CD4-positive, alpha-beta T cell treated with Interleukin-1 beta for 1 hour (primary cell): ENCODE results near the gene TMCO4.
A peak's percentile ranks its signal among the peaks of the same experiment; 100 is the strongest.
"Not testable (repeated sequence)": the region's sequence is repeated elsewhere in the genome, so short reads cannot be mapped to it uniquely, and the experiment has no call there.

ENCODE experiments used
- DNase-seq, 2 donors: peaks; one replicate each; pipeline ENCODE4 v3.0.0-alpha.2; 2020 to 2022

The TMCO4 gene

GRCh38 chr1:19812875-19813642, 13.3 kb upstream of the TMCO4 start:
- no peak for DNase-seq

- peak; percentile 43 to 49 for DNase-seq
Observed at GRCh38 chr1:19811206-19811851, 11.6 kb upstream of the TMCO4 start.

DNA sequence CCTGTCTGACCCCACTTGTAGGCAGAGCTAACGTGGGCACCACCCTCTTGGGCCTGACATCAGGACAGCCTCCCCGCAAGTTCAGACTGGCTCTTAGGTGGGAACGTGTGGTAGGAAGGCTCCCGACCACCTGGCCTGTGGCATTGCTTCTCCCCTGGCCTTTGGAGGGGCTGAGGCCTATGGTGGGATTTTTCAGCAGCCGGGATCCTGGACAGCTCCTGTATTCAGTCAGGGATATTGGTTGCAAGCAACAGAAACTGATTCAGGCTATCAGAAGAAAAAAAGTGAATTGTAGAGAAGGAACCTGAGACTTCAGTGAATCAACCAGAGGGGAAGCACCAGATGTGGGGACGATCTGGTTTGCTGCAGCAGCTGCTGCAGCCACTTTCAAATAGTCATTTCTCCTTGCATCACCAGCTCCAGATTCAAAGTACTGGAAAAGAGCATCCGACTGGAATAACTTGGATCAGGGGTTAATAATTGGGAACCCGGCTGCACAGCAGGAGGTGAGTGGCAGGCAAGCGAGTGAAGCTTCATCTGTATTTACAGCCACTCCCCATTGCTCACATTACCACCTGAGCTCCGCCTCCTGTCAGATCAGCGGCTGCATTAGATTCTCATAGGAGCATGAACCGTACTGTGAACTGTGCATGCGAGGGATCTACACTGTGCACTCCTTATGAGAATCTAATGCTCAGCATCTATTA, 9.5 kb upstream of the TMCO4 start:
- DNase-seq = no peak

GRCh38 chr1:19808351-19808750, 8.6 kb upstream of the TMCO4 start:
- DNase-seq = no peak

- no peak for DNase-seq
Observed at GRCh38 chr1:19804831-19805251, 5.1 kb upstream of the TMCO4 start.

DNA sequence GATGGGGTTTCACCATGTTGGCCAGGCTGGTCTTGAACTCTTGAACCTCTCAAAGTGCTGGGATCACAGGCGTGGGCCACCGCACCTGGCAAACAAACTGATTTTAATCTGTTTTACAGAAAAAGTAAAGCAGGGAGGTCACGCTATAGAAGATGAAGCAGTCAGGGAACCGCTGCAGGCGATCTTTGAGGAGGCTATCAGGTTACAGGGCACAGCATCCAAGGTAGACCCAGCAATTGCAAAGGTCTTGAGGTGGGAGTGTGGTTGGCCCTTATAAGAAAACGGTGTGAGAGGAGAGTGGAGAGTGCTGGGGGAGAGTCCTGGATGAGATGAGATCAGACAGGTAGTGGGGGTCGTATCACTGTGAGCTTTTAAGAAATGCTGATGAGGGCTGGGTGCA, 2.6 kb upstream of the TMCO4 start:
- no peak for DNase-seq

DNA sequence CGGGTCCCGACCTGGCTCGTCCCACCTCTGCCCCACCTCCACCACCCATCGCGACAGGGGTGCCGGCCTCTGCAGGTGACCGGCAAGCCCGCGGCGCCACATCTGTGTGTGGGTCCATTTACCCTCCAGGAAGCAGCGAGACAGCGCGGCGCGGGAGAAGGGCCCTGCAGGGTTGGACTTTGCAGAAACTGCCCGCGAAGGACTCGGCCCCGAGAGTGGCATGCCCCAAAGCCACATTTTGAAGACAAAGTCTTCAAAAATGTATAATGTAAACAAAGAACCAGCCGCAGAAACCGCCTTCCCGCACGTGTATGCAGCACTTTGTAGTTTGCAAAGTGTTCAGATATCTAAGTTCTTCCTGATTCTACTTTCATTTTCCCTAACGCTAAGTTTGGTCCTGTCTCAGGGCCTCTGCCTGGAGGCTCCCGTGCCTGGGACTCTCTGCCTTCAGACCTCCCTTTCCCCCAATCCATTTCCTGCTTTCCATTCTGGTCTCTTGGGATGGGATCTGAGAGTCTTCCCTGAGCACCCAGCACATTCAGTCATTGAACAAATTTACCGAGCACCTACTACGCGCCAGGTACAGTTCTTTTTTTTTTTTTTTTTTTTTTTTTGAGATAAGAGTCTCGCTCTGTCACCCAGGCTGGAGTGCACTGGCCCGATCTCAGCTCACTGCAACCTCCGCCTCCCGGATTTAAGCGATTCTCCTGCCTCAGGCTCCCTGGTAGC, 524 bp upstream of the TMCO4 start:
- DNase-seq = peak; percentile 14 to 37

DNA sequence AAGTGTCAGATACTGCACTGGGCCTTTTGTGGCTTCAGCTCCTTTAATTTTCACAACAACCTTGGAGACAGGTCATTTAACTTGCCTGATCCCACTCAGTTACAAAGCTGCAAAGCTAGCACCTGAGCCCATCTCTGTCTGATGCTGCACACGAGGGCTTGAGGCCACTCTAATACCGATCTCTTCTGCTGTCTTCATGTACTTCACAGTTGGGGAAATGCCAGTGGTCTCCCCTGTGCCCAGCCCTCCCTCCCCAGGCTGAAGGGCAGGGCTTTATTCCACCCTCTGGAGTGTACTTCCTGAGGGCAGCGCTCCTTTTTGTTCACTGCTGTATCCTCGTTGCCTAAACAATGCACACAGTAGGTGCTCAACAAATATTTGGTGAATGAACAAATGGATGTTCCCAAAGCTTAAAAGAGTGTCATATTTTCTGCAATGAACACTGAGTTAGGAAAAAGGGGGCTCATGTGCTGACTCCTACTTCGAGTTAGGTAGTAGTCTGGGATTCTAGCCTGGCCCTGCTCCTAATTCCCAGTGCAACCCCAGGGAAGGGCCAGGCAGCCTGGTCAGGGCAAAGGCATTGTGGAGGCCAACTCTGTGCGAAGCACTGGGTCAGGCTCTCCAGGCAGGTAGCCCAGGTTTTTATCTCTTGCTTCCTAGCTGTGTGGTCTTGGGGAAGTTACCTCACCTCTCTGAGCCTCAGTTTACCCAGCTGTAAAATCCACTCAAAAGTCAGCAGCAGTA, 1.1 kb downstream of the TMCO4 start:
- DNase-seq = no peak

DNA sequence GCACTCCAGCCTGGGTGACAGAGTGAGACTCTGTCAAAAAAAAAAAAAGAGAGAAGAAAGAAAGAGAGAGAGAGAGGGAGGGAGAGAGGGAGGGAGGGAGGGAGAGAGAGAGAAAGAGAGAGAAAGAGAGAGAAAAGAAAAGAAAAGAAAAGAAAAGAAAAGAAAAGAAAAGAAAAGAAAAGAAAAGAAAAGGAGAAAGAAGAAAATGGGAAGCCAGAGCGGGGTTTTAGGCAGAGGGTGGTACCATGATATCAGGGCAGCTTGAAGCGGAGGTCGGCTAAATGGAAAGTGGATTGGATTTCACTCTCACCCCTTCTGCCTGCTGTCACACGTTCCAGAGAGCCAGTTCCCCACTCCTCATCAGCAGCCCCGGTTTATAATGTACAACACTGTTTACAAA, 1.9 kb downstream of the TMCO4 start:
- DNase-seq = no peak

DNA sequence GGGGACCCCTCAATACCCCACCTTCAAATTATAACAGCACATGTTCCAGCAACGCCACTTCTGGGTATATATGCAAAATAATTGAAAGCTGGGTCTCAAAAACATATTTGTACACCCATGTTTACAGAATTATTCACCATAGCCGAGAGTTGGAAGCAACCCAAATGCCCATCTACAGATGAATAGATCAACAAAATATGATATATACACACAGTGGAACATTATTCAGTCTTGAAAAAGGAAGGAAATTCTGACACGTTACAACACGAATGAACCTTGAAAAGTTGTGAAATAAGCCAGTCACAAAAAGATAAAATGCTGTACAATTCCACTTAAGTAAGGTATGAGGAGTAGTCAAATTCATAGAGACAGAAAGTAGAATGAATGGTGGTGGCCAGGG, 5.1 kb downstream of the TMCO4 start:
- no peak for DNase-seq

DNA sequence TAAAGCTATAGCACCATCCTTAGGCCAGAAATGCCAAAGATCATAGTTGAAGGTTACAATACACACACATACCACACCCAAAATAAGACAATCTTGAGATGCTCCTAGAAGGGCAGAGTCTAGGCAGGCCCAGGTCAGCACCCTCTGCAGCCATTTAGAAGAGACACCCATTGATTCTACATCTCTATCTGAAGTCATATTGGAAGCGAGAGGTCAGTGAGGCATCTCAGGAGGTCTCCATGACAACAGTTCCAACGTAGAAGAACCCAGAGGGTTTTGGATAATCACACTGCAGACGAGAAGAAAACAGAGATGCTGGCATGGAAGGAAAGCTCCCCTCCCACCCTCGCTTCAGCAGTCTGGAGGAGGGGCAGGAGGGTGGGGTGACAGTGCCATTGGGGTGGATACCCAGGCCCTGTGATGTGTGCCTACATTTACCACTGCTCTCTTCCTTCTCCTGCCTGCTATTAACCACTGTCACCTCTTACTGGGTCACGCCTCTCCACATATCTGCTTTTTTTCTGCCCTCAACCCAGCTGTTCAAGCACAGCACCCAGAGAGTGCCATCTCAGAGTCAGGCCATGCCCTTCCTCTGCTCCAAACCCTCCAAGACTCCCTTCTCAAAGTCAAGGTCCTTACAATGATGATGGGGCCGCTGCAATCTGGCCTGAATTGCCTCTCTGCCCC, 6.2 kb downstream of the TMCO4 start:
- no peak for DNase-seq

DNA sequence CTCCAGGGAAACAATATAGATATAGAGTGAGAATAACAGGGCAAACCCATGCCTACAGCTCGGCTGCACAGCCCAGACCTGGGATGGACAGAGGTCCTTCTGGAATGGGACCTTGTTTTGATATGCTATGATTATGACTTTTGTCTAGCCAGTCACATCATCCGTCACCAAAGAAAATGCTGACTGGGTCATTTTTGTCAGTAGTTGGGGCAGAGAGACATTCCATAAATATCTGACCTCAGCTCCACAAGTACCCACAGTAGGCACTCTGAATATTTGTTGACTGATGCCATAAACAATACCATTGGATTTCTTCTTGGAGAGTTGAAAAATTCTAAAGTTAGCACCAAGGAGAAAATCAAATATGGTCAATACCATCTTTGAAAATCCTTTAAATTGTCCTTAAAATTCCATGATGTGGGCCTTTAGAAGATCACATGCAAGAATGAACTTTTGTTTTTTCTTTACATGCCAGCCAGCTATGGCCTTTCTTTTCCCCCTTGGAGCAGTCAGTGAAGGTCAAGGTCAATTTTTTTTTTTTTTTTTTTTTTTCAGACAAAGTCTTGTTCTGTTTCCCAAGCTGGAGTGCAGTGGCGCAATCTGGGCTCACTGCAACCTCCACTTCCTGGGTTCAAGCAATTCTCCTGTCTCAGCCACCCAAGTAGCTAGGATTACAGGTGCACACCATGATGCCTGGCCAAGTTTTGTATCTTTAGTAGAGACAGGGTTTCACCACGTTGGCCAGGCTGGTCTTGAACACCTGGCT, 7.3 kb downstream of the TMCO4 start:
- DNase-seq = no peak

DNA sequence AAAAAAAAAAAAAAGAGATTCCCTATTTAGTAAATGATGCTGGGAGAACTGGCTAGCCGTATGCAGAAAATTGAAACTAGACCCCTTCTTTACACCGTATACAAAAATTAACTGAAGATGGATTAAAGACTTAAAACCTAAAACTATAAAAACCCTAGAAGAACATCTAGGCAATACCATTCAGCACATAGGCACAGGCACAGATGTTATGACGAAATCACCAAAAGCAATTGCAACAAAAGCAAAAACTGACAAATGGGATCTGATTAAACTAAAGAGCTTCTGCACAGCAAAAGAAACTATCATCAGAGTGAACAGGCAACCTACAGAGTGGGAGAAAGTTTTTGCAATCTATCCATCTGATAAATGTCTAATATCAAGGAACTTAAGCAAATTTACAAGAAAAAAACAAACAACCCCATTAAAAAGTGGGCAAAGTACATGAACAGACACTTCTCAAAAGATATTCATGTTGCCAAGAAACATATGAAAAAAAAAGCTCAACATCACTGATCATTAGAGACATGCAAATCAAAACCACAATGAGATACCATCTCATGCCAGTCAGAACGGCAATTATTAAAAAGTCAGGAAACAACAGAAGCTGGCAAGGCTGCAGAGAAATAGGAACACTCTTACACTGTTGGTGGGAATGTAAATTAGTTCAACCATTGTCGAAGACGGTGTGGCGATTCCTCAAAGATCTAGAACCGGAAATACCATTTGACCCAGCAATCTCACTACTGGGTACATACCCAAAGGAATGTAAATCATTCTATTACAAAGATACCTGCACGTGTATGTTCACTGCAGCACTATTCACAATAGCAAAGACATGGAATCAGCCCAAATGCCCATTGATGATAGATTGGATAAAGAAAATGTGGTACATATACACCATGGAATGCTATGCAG, 9.4 kb downstream of the TMCO4 start:
- DNase-seq = not testable (repeated sequence)

GRCh38 chr1:19786988-19787423, 12.7 kb downstream of the TMCO4 start:
- no peak for DNase-seq

- DNase-seq = no peak
Observed at GRCh38 chr1:19785660-19786059, 14.1 kb downstream of the TMCO4 start.

GRCh38 chr1:19780267-19780877, 19.3 kb downstream of the TMCO4 start:
- DNase-seq = no peak

DNA sequence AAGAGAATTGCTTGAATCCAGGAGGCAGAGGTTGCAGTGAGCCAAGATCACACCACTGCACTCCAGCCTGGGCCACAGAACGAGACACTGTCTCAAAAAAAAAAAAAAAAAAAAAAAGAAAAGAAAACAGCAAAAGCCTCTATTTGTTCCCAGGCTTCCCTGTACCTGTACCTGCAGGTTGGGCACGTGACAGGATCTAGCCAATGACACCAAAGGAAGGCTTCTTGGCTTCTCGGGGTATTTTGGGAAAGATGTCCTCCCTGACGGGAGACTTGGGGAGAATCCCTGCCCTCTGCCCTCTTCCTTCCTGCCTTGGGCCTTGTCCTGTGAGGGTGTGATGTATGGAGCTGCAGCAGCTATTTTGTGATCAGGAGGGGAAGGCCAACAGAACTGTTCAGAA, 22.8 kb downstream of the TMCO4 start:
- no peak for DNase-seq

DNA sequence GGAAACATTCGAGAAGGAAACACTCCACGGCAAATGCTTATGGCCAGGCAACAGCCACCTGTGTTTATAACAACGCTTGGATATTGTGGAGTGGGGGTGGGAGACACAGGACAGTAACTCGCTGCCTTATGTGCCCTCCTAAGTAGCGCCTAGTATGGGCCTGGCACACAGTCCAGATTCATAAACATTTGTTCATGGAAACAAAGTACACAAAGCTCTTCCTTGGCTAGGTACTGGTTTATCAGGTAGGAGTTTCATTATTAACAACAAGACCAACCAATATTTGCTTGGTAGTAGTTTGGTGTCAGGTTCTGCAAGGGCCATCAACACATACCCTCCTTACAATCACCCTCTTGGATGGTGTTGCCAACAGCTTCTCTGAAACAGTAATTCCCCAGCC, 23.4 kb downstream of the TMCO4 start:
- DNase-seq = no peak

DNA sequence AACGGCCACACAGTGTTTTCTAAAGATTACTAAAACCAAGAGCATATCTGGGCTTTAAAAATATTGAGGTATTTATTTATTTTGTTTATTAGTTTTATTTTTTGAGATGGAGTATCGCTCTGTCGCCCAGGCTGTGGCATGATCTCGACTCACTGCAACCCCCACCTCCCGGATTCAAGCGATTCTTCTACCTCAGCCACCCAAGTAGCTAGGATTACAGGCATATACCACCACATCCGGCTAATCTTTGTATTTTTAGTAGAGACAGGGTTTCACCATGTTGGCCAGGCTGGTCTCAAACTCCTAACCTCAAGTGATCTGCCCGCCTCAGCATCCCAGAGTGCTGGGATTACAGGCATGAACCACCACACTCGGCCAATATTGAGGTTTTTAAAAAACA, 23.9 kb downstream of the TMCO4 start:
- no peak for DNase-seq

GRCh38 chr1:19775317-19775716, 24.4 kb downstream of the TMCO4 start:
- DNase-seq = no peak
